ENCODE results near the gene STAP2. TPM values are rescaled to one million over a fixed set of nuclear protein-coding genes. Genes with fewer than 3 reads are reported as not detected.

STAP2 gene
- total and polyA plus RNA-seq, 10 of the 15 experiments (the other 5 are each of a cell fraction or from before 2014, with no cell fraction given), result 0.84 to 22.4 (median 15.2) TPM

DNA sequence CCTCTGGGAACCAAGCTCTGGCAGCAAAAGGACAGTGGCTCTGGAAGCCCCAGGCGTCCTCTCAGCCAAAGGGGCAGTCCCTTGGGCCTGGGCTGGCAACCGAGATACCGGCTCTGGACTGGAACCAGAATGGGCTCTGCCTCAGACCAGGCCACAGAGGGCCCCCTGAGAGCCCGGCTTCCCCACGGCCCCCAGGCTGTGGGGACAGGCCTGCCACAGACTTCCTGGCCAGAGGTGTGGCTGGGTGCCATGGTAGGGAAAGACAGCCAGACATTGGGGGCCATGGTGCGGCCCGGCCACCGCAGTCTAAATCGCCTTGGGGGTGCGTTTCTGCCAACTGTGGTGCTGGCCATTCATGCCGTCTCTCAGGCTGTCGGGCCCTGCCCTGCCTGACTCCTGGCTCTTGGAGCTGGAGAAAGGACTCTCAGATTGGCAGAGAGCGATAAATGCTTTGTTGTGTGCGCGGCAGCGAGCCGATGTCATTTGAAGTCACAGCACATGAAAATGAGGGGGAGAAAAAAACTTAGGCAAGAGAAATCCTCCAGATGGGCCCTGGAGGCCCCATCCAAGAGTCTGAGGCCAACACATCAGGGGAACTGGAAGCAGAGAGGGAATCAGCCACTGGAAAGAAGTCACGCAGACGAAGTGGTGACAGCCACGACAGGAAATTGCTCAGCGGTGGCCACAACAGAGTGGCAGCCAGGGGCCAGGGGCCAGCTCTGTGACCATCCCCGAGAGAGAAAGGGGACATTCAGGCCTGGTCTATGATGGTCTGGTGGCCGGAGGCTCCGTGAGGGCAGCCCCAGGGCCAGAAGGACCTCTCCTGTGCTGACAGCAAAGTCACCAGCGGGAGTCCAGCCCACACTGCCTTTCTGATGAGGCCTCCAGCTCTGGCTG, 35.2 kb upstream of the STAP2 start:
- no peak for ATAC-seq
- H3K9ac ChIP-seq (ENCODE audit: control insufficient read depth, insufficient read depth, low read length), result peak overlapping the region; percentile 22

More for the DNA sequence above, 35.2 kb upstream of the STAP2 start:
- H3K9me3 ChIP-seq (replicated peaks; ENCODE audit: control insufficient read depth, insufficient read depth, low read length), result no peaks in the 10 kb centered on the region
- peak overlapping the region; percentile 93 for H3K4me2 ChIP-seq (ENCODE audit: control insufficient read depth, insufficient read depth)
- ChIA-PET SMC1A (ENCODE audit: uncharacterized antibody, unreplicated experiment) (interaction anchor here (1.7 kb wide), 1 partner anchor 22 kb away, joined by 5 read pairs; no protein-coding TSS in a partner anchor), CTCF (interaction anchor here (0.6 to 1.4 kb wide), 3 partner anchors 20 to 1399 kb away, joined by 3 to 4 read pairs (median 3); no protein-coding TSS in a partner anchor), POLR2A (interaction anchor here (0.9 to 1.9 kb wide), 2 partner anchors 27 to 28 kb away, joined by 3 to 11 read pairs; partner anchors contain the start of genes CHAF1A and SH3GL1), RAD21 (ENCODE audit: unreplicated experiment) (no interaction called here)
- 44% methylated on average over 25 of the region's 25 CpGs for WGBS (ENCODE audit: insufficient coverage, insufficient replicate concordance, low lambda C conversion rate, missing lambda C conversion rate)
- H3K4me3 ChIP-seq, result peak overlapping the region; percentile 52; the same call in 1 of the 2 replicates
- H3K36me3 ChIP-seq (ENCODE audit: control insufficient read depth in 2 of 2, insufficient read depth in 2 of 2, low read length in 1 of 2), result peaks cover 12 to 20% of the 10 kb centered on the region in 2 experiments; a peak in 3 of 4 replicates
- H3K4me1 ChIP-seq (ENCODE audit: control insufficient read depth, insufficient read depth, low read length), result peaks cover 88% of the 10 kb centered on the region
- intact Hi-C loops (cut with micrococcal nuclease; ENCODE audit: unreplicated experiment) (no loop called here), in situ Hi-C loops (cut with MboI) (no loop called here)
- no peak for DNase-seq (ENCODE audit: low read depth, low spot score)
- H4K20me1 ChIP-seq (ENCODE audit: control insufficient read depth, insufficient read depth), result no peaks in the 10 kb centered on the region
- peaks cover 97% of the 10 kb centered on the region for H3K79me2 ChIP-seq (ENCODE audit: control insufficient read depth, insufficient read depth, low read length)
- no peak for FAIRE-seq
- TF ChIP-seq MEF2B (IDR thresholded peaks at IDR 0.05; ENCODE audit: partially characterized antibody, poor library complexity, severe bottlenecking), result peak; percentile 54
- no peak for TF ChIP-seq HDAC2 (IDR thresholded peaks at IDR 0.05)
- TF ChIP-seq, protein P1, sequence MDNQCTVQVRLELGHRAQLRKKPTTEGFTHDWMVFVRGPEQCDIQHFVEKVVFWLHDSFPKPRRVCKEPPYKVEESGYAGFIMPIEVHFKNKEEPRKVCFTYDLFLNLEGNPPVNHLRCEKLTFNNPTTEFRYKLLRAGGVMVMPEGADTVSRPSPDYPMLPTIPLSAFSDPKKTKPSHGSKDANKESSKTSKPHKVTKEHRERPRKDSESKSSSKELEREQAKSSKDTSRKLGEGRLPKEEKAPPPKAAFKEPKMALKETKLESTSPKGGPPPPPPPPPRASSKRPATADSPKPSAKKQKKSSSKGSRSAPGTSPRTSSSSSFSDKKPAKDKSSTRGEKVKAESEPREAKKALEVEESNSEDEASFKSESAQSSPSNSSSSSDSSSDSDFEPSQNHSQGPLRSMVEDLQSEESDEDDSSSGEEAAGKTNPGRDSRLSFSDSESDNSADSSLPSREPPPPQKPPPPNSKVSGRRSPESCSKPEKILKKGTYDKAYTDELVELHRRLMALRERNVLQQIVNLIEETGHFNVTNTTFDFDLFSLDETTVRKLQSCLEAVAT (IDR thresholded peaks at IDR 0.05), result peak; percentile 93
- TF ChIP-seq RAD51 (IDR thresholded peaks at IDR 0.05), result no peak
- no peak for TF ChIP-seq RELA (IDR thresholded peaks at IDR 0.05; ENCODE audit: borderline replicate concordance, partially characterized antibody)
- no peak overlapping the region for H2AFZ ChIP-seq (ENCODE audit: control insufficient read depth, low read depth, low read length)
- no peaks in the 10 kb centered on the region for H3K27me3 ChIP-seq (replicated peaks in 1 of 2; ENCODE audit: control insufficient read depth in 2 of 2, insufficient read depth in 2 of 2, low read length in 1 of 2)
- BruUV-seq (replicated peaks), result no TSS peak
- peak overlapping the region; percentile 93 for H3K27ac ChIP-seq (ENCODE audit: control insufficient read depth, insufficient read depth)

Measured in GM12878 (cell line).